ENCODE data around the gene SCIN.
A peak's percentile ranks its signal among the peaks of the same experiment; 100 is the strongest.
"Not testable (repeated sequence)": the region's sequence is repeated elsewhere in the genome, so short reads cannot be mapped to it uniquely, and the experiment has no call there.

The SCIN gene

DNA sequence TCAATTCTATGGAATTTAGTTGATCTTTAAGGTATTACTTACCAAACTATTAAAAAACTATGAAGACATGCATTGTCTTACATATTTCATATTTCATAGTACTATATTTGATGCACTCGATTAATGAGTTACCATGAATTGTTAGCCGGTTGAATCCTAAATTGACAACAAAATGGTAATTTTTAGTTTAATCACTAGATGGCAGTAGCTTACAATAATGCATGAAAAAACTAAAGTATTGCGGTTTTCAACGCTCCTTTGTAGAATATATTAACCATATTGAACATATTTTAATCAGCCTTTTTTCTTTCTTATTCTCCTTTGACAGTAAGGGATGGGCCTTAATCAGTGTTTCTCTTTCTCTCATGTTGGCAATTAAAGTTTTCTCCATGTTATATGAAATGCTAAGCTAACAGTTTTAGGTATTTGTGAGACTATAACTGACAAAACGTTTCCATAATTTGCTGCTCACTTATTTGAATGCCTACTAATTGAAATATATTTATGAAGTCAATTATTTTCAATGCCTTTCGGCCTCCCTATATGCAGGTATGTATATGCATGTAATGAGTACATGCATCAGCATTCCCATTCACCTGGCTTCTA is 68.4 kb downstream of the SCIN start:
- H3K4me3 ChIP-seq (ENCODE audit: low read length): no peak overlapping the region
- 69% methylated on average over 2 of the region's 6 CpGs for WGBS
- H3K9me3 ChIP-seq (ENCODE audit: insufficient read depth, low read depth, low read length): no peaks in the 10 kb centered on the region
- H3K27me3 ChIP-seq (ENCODE audit: insufficient read depth, low read length): no peaks in the 10 kb centered on the region
- no peak overlapping the region for H3K9ac ChIP-seq (ENCODE audit: low read depth, low read length)
- no peaks in the 10 kb centered on the region for H3K36me3 ChIP-seq (ENCODE audit: insufficient read depth, low read length)
- no peak overlapping the region for H3K27ac ChIP-seq (ENCODE audit: low read depth, low read length)
- H3K4me1 ChIP-seq (ENCODE audit: insufficient read depth, low read length): no peaks in the 10 kb centered on the region

DNA sequence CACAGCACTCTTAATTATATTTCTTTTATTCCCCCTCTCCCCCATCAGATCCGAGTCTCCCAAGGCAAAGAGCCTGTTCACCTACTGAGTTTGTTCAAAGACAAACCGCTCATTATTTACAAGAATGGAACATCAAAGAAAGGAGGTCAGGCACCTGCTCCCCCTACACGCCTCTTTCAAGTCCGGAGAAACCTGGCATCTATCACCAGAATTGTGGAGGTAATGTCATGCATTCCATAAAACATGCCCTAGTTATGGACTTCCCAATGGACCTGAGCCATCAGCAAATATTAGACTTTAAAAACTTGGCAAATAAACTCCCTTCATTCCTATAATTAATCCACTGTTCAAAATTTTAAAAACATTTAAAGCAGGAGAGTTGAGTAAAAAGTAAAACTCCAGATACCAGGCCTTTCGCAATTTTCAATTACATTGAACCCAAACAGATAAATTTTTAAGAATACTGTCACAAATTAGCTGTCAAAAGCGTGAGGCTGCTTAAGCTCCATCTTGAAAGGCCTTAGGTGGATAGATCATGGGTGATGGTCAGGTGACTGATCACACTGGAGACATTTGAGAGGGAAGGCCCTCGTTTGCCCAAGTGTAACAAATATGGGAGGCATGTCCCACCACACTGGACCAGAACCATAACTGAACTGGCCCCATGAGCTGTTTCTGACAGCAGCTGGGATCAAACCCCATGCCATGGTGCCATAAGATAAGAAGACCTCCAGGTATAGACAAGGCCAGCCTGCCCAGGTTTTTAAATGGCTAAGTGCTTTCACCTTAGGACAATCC is 70.0 kb downstream of the SCIN start:
- no peak overlapping the region for H3K9ac ChIP-seq (ENCODE audit: low read depth, low read length)
- no peaks in the 10 kb centered on the region for H3K36me3 ChIP-seq (ENCODE audit: insufficient read depth, low read length)
- no peaks in the 10 kb centered on the region for H3K4me1 ChIP-seq (ENCODE audit: insufficient read depth, low read length)
- WGBS: 94% methylated on average over 7 of the region's 7 CpGs
- H3K27ac ChIP-seq (ENCODE audit: low read depth, low read length): no peak overlapping the region
- H3K9me3 ChIP-seq (ENCODE audit: insufficient read depth, low read depth, low read length): no peaks in the 10 kb centered on the region
- no peak overlapping the region for H3K4me3 ChIP-seq (ENCODE audit: low read length)
- H3K27me3 ChIP-seq (ENCODE audit: insufficient read depth, low read length): no peaks in the 10 kb centered on the region

DNA sequence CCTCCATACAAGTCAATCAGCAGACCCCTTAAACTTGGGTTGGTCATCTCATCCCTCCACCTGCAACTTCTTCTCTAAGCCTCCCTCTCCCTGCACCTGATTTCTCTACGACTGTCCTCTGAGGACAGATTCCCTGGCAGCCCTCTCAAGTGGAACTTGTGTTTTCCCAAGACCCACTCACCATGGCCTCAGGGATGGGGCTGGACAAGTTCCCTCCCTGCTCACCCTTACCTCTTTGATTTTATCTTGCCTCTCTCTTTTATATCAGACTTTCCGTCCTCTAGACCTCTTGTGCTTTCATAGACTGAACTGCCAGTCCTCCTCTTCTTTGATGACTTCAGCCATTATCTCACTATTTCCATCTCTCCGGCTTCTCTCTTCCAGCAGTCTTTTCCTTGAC is 70.7 kb downstream of the SCIN start:
- H3K4me1 ChIP-seq (ENCODE audit: insufficient read depth, low read length): peaks cover 4% of the 10 kb centered on the region
- no peaks in the 10 kb centered on the region for H3K27me3 ChIP-seq (ENCODE audit: insufficient read depth, low read length)
- H3K9me3 ChIP-seq (ENCODE audit: insufficient read depth, low read depth, low read length): no peaks in the 10 kb centered on the region
- H3K36me3 ChIP-seq (ENCODE audit: insufficient read depth, low read length): no peaks in the 10 kb centered on the region
- no peak overlapping the region for H3K9ac ChIP-seq (ENCODE audit: low read depth, low read length)
- 95% methylated on average over 3 of the region's 3 CpGs for WGBS
- H3K27ac ChIP-seq (ENCODE audit: low read depth, low read length): no peak overlapping the region
- H3K4me3 ChIP-seq (ENCODE audit: low read length): no peak overlapping the region

- Histone ChIP-seq H3K27ac (ENCODE audit: low read depth, low read length) (no peak overlapping the region), H3K4me1 (ENCODE audit: insufficient read depth, low read length) (peaks cover 17% of the 10 kb centered on the region), H3K36me3 (ENCODE audit: insufficient read depth, low read length) (no peaks in the 10 kb centered on the region), H3K9ac (ENCODE audit: low read depth, low read length) (no peak overlapping the region), H3K27me3 (ENCODE audit: insufficient read depth, low read length) (no peaks in the 10 kb centered on the region), H3K9me3 (ENCODE audit: insufficient read depth, low read depth, low read length) (no peaks in the 10 kb centered on the region), H3K4me3 (ENCODE audit: low read length) (no peak overlapping the region)
- 89% methylated on average over 5 of the region's 5 CpGs for WGBS
These were observed 72.0 kb downstream of the SCIN start for GRCh38 chr7:12642508-12642907.

GRCh38 chr7:12643001-12643643 is 72.6 kb downstream of the SCIN start:
- no peak overlapping the region for H3K27ac ChIP-seq (ENCODE audit: low read depth, low read length)
- peaks cover 18% of the 10 kb centered on the region for H3K4me1 ChIP-seq (ENCODE audit: insufficient read depth, low read length)
- H3K9ac ChIP-seq (ENCODE audit: low read depth, low read length): no peak overlapping the region
- no peaks in the 10 kb centered on the region for H3K27me3 ChIP-seq (ENCODE audit: insufficient read depth, low read length)
- H3K4me3 ChIP-seq (ENCODE audit: low read length): no peak overlapping the region
- no peaks in the 10 kb centered on the region for H3K9me3 ChIP-seq (ENCODE audit: insufficient read depth, low read depth, low read length)
- WGBS: 89% methylated on average over 2 of the region's 3 CpGs
- H3K36me3 ChIP-seq (ENCODE audit: insufficient read depth, low read length): no peaks in the 10 kb centered on the region

GRCh38 chr7:12643644-12644043 is 73.1 kb downstream of the SCIN start:
- no peak overlapping the region for H3K9ac ChIP-seq (ENCODE audit: low read depth, low read length)
- no peak overlapping the region for H3K27ac ChIP-seq (ENCODE audit: low read depth, low read length)
- H3K4me3 ChIP-seq (ENCODE audit: low read length): no peak overlapping the region
- WGBS: 90% methylated on average over 5 of the region's 5 CpGs
- H3K36me3 ChIP-seq (ENCODE audit: insufficient read depth, low read length): no peaks in the 10 kb centered on the region
- H3K9me3 ChIP-seq (ENCODE audit: insufficient read depth, low read depth, low read length): no peaks in the 10 kb centered on the region
- H3K4me1 ChIP-seq (ENCODE audit: insufficient read depth, low read length): peaks cover 20% of the 10 kb centered on the region
- H3K27me3 ChIP-seq (ENCODE audit: insufficient read depth, low read length): no peaks in the 10 kb centered on the region

GRCh38 chr7:12645212-12645611 is 74.7 kb downstream of the SCIN start:
- not testable (repeated sequence) for H3K9ac ChIP-seq (ENCODE audit: low read depth, low read length); H3K4me3 ChIP-seq (ENCODE audit: low read length); H3K27me3 ChIP-seq (ENCODE audit: insufficient read depth, low read length); H3K9me3 ChIP-seq (ENCODE audit: insufficient read depth, low read depth, low read length); H3K36me3 ChIP-seq (ENCODE audit: insufficient read depth, low read length); H3K27ac ChIP-seq (ENCODE audit: low read depth, low read length)
- 77% methylated on average over 5 of the region's 6 CpGs for WGBS
- peaks cover 27% of the 10 kb centered on the region for H3K4me1 ChIP-seq (ENCODE audit: insufficient read depth, low read length)

- Histone ChIP-seq H3K9me3 (ENCODE audit: insufficient read depth, low read depth, low read length) (no peaks in the 10 kb centered on the region), H3K27me3 (ENCODE audit: insufficient read depth, low read length) (no peaks in the 10 kb centered on the region), H3K36me3 (ENCODE audit: insufficient read depth, low read length) (no peaks in the 10 kb centered on the region), H3K27ac (ENCODE audit: low read depth, low read length) (no peak overlapping the region), H3K9ac (ENCODE audit: low read depth, low read length) (no peak overlapping the region), H3K4me3 (ENCODE audit: low read length) (no peak overlapping the region), H3K4me1 (ENCODE audit: insufficient read depth, low read length) (peaks cover 27% of the 10 kb centered on the region)
- 54% methylated on average over 1 of the region's 1 CpG for WGBS
These were observed 75.6 kb downstream of the SCIN start for GRCh38 chr7:12646139-12646538.

DNA sequence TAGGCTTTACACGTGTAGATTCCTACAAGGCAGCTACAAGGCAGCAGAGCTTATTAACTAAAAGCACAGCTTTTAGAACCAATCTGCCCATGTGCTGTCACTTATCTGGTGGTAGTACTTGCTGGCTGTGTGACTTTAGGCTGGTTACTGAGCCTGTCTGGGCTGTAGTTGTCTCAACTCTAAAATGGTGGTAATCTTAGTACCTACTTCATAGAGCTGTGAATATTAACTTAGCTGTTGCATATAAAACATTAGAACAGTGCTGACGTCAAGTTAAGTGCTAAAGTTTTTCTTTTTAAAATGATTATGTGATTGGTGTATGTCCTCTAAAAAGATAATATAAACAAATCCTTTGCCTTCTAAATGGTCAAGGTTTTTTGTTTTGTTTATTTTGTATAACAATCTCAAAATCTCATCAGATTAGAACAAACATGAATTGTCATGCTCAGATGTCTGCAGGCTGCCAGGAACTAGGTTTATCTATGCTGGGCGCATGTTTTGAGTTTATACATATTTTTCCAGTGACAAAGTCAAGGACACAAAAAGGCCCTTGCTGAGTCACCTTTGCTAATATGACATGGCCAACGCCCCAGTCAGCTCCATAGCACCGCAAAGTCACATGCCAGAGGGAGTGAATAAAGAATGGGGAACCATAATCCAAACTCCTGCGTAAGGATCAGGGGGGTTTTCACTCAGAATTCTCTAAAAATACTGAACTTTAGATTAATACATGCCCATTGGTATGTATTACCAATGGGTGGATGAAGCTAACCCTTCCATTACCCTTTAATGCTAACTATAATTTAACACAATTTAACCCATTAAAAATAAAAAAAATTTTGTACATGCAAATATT is 77.1 kb downstream of the SCIN start:
- Histone ChIP-seq H3K9ac (ENCODE audit: low read depth, low read length) (no peak overlapping the region), H3K27me3 (ENCODE audit: insufficient read depth, low read length) (no peaks in the 10 kb centered on the region), H3K4me1 (ENCODE audit: insufficient read depth, low read length) (peaks cover 27% of the 10 kb centered on the region), H3K4me3 (ENCODE audit: low read length) (no peak overlapping the region), H3K9me3 (ENCODE audit: insufficient read depth, low read depth, low read length) (no peaks in the 10 kb centered on the region), H3K27ac (ENCODE audit: low read depth, low read length) (peak overlapping the region; percentile 17; the same call in 1 of the 2 replicates), H3K36me3 (ENCODE audit: insufficient read depth, low read length) (no peaks in the 10 kb centered on the region)
- WGBS: 73% methylated on average over 5 of the region's 6 CpGs

- H3K27ac ChIP-seq (ENCODE audit: low read depth, low read length): no peak overlapping the region; the same call in 1 of the 2 replicates
- H3K4me1 ChIP-seq (ENCODE audit: insufficient read depth, low read length): peaks cover 27% of the 10 kb centered on the region
- no peak overlapping the region for H3K4me3 ChIP-seq (ENCODE audit: low read length)
- no peaks in the 10 kb centered on the region for H3K27me3 ChIP-seq (ENCODE audit: insufficient read depth, low read length)
- 56% methylated on average over 4 of the region's 4 CpGs for WGBS
- no peaks in the 10 kb centered on the region for H3K36me3 ChIP-seq (ENCODE audit: insufficient read depth, low read length)
- H3K9ac ChIP-seq (ENCODE audit: low read depth, low read length): no peak overlapping the region
- H3K9me3 ChIP-seq (ENCODE audit: insufficient read depth, low read depth, low read length): no peaks in the 10 kb centered on the region
These were observed 78.3 kb downstream of the SCIN start for GRCh38 chr7:12648704-12649261.
